Endothelial cell of umbilical vein (primary cell): ENCODE results near the gene HDAC3. TPM values are rescaled to one million over a fixed set of nuclear protein-coding genes. Genes with fewer than 3 reads are reported as not detected.
"Not testable (repeated sequence)": the region's sequence is repeated elsewhere in the genome, so short reads cannot be mapped to it uniquely, and the experiment has no call there.

ENCODE experiments used
- BruUV-seq: library from RNA; stranded (reverse); fragments of 400-500 nt; replicated peaks from 2 replicates; lab custom pipeline; 2021; lab: Mats Ljungman, UMichigan
- CTCF ChIA-PET: fragments of 300-600, 350-600 bp; sonication (Branson Sonifier 250); formaldehyde crosslinking; loops from one replicate; lab custom pipeline; 2021; ENCODE audit warnings: antibody characterized with exemption, inconsistent platforms; lab: Charles Lee
- POLR2A ChIA-PET: fragments of 300-600, 350-600 bp; sonication (Branson Sonifier 250); formaldehyde crosslinking; loops from one replicate; lab custom pipeline; 2021; ENCODE audit warnings: antibody characterized with exemption, inconsistent platforms; lab: Charles Lee
- DNase-seq: peaks from one replicate; pipeline ENCODE4 v3.0.0-alpha.2; 2011; ENCODE audit warnings: low read depth, low spot score
- FAIRE-seq: peaks from 2 replicates; lab custom pipeline; 2011; peaks lifted over from hg19 to GRCh38; lab: Jason Lieb, UNC
- H2AFZ ChIP-seq: 2 replicates; pipeline ENCODE4 v1.6.0; 2012; ENCODE audit warnings: low read depth, low read length, control low read depth, inconsistent platforms
- H3K27ac ChIP-seq: 2 replicates; pipeline ENCODE4 v1.5.1; 2011; ENCODE audit warnings: low read depth, mild to moderate bottlenecking, control low read depth, low read length, moderate library complexity; ENCODE audit not compliant: insufficient read depth
- H3K27me3 ChIP-seq, 2 experiments: 2 replicates each; pipeline versions ENCODE4 v1.6.0 to v1.6.1; 2011; ENCODE audit warnings: low read length in 2 of 2, mixed read lengths in 1 of 2; ENCODE audit not compliant: control insufficient read depth in 2 of 2, insufficient read depth in 2 of 2
- H3K36me3 ChIP-seq, 2 experiments: 2 replicates in 1 of 2; 3 replicates in 1 of 2; pipeline ENCODE4 v1.5.1; 2011; ENCODE audit warnings: low read length in 2 of 2, mild to moderate bottlenecking in 1 of 2, moderate library complexity in 1 of 2; ENCODE audit not compliant: control insufficient read depth in 2 of 2, insufficient read depth in 2 of 2; ENCODE audit errors: extremely low read depth in 1 of 2
- H3K4me1 ChIP-seq: 3 replicates; pipeline ENCODE4 v1.5.1; 2011; ENCODE audit warnings: mild to moderate bottlenecking, low read length; ENCODE audit not compliant: control insufficient read depth, insufficient read depth; ENCODE audit errors: extremely low read depth
- H3K4me2 ChIP-seq: 2 replicates; pipeline ENCODE4 v1.6.1; 2011; ENCODE audit warnings: low read length, control low read depth, mixed read lengths; ENCODE audit not compliant: insufficient read depth
- H3K4me3 ChIP-seq, 3 experiments: fragments of 200-600 bp in 1 of 3; sonication (generic), shearing (Covaris generic) in 1 of 3; replicated peaks in 1 of 3; 2 replicates each; pipeline ENCODE4 v1.5.1; 2011 to 2016; ENCODE audit warnings: control low read depth in 3 of 3, low read length in 3 of 3, mild to moderate bottlenecking in 2 of 3, inconsistent platforms in 1 of 3, low read depth in 1 of 3, moderate library complexity in 1 of 3; ENCODE audit not compliant: insufficient read depth in 1 of 3
- H3K79me2 ChIP-seq: 2 replicates; pipeline ENCODE4 v1.6.0; 2012; ENCODE audit warnings: low read length, inconsistent platforms; ENCODE audit not compliant: control insufficient read depth, insufficient read depth
- H3K9ac ChIP-seq: replicated peaks from 2 replicates; pipeline ENCODE3; 2011; ENCODE audit warnings: low read length, control low read depth; ENCODE audit not compliant: insufficient read depth; ENCODE audit errors: extremely low read depth
- H3K9me1 ChIP-seq: replicated peaks from 3 replicates; pipeline ENCODE4 v1.6.0; 2011; ENCODE audit warnings: mild to moderate bottlenecking, low read length; ENCODE audit not compliant: control insufficient read depth, insufficient read depth; ENCODE audit errors: extremely low read depth
- H3K9me3 ChIP-seq: replicated peaks from 2 replicates; pipeline ENCODE4 v1.5.1; 2012; ENCODE audit warnings: low read length, inconsistent platforms; ENCODE audit not compliant: control insufficient read depth, insufficient read depth
- H4K20me1 ChIP-seq: replicated peaks from 2 replicates; pipeline ENCODE3; 2011; ENCODE audit warnings: mild to moderate bottlenecking, low read length; ENCODE audit not compliant: control insufficient read depth, insufficient read depth; ENCODE audit errors: extremely low read depth
- EZH2 ChIP-seq: IDR thresholded peaks from 2 replicates; pipeline ENCODE4 v1.6.1; 2012; ENCODE audit warnings: borderline replicate concordance, low read depth, mild to moderate bottlenecking, moderate library complexity, low read length, inconsistent platforms; ENCODE audit not compliant: severe bottlenecking
- FOS ChIP-seq: IDR thresholded peaks from 2 replicates; pipeline ENCODE4 v1.6.1; 2011; ENCODE audit warnings: mild to moderate bottlenecking, low read length, moderate library complexity, borderline replicate concordance; ENCODE audit not compliant: insufficient read depth
- GATA2 ChIP-seq: IDR thresholded peaks from 2 replicates; pipeline ENCODE4 v1.7.0; 2011; ENCODE audit warnings: low read depth, mild to moderate bottlenecking, moderate library complexity, mixed read lengths, low read length; ENCODE audit not compliant: insufficient read length, insufficient read depth
- JUN ChIP-seq: IDR thresholded peaks from 2 replicates; pipeline ENCODE4 v1.6.1; 2011; ENCODE audit warnings: borderline replicate concordance, low read depth; ENCODE audit not compliant: insufficient read length, insufficient read depth
- MAX ChIP-seq: IDR thresholded peaks from 2 replicates; pipeline ENCODE4 v1.6.1; 2011; ENCODE audit not compliant: insufficient read depth, insufficient read length
- MYC ChIP-seq: IDR thresholded peaks from one replicate; pipeline ENCODE4 v1.6.1; 2011; ENCODE audit warnings: mild to moderate bottlenecking, low read depth, low read length
- POLR2A ChIP-seq: IDR thresholded peaks from 2 replicates; pipeline ENCODE4 v1.6.1; 2012; ENCODE audit warnings: low read depth, mild to moderate bottlenecking, control low read depth, low read length
- POLR2AphosphoS5 ChIP-seq: IDR thresholded peaks from 2 replicates; pipeline ENCODE4 v1.6.1; 2012; ENCODE audit warnings: low read depth, mild to moderate bottlenecking, control low read depth, low read length, moderate library complexity; ENCODE audit not compliant: insufficient read depth
- dilution Hi-C: fragments of 300-500 bp; cut with MboI; formaldehyde crosslinking; loops from one replicate; pipeline ENCODE4 v1.15.0; 2019; ENCODE audit warnings: low sequenced_read_pairs; ENCODE audit not compliant: extremely low pct_ligation_motif_present
- intact Hi-C: fragments of 100-400 bp; cut with micrococcal nuclease; formaldehyde crosslinking; loops from one replicate; pipeline ENCODE4 v1.10.0; 2022
- polyA plus RNA-seq, 4 experiments: library from polyadenylated mRNA; depleted of rRNA in 3 of 4; stranded (reverse) in 3 of 4; unstranded in 1 of 4; fragments of >200 nt; gene quantifications; 2 replicates each; pipeline versions ENCODE4 v1.2.1 to v1.2.3, GENCODE V29; 2011 to 2012; ENCODE audit warnings: missing spikeins in 1 of 4
- total RNA-seq: library from RNA; stranded (reverse); gene quantifications from 2 replicates; pipeline ENCODE4 v1.2.3, GENCODE V29; 2021
- TF ChIP-seq, protein P1 (sequence below), 2 donors: IDR thresholded peaks; 1 replicate in 1 of 2; 2 replicates in 1 of 2; pipeline ENCODE4 v1.5.1; 2011; ENCODE audit warnings: low read length in 2 of 2, mild to moderate bottlenecking in 2 of 2, moderate library complexity in 2 of 2, control low read depth in 1 of 2, inconsistent platforms in 1 of 2, low read depth in 1 of 2; ENCODE audit not compliant: insufficient read depth in 1 of 2; ENCODE audit errors: extremely low read depth in 1 of 2

HDAC3 gene
- total and polyA plus RNA-seq, 2 donors (not counting 3 experiments of a cell fraction or from before 2014, with no cell fraction given), result 58.5 to 75.5 TPM

DNA sequence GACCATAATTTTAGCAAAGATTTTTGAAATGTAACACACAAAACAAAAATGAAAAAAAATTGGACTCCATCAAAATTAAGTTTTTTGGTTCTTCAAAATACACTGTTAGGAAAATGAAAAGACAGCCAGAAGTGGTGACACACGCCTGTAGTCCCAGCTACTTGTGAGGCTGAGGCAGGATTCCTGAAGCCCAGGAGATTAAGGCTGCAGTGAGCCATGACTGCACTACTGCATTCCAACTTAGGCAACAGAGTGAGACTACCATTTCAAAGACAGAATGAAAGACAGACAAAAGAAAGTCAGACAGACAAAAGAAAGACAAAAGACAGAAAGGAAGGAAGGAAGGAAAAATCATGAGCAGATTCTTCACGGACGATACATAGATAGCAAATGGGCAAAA is 25.4 kb downstream of the HDAC3 start:
- dilution Hi-C loops, result no loop called here
- ChIA-PET POLR2A (no interaction called here), CTCF (interaction anchor here (1.3 kb wide), 1 partner anchor 19 kb away, joined by 7 read pairs; no protein-coding TSS in a partner anchor)
- Histone ChIP-seq H3K9me3 (no peaks in the 10 kb centered on the region), H3K4me2 (no peak overlapping the region), H3K36me3 (no peaks in the 10 kb centered on the region), H3K9me1 (no peaks in the 10 kb centered on the region), H3K4me3 (no peak overlapping the region), H4K20me1 (no peaks in the 10 kb centered on the region), H2AFZ (no peak overlapping the region), H3K79me2 (peaks cover 72% of the 10 kb centered on the region), H3K4me1 (peaks cover 4% of the 10 kb centered on the region), H3K9ac (no peak overlapping the region), H3K27me3 (no peaks in the 10 kb centered on the region), H3K27ac (no peak overlapping the region)
- FAIRE-seq (no peak), DNase-seq (no peak)
- BruUV-seq, result no TSS peak
- TF ChIP-seq MYC, result no peak
- TF ChIP-seq POLR2AphosphoS5, result no peak
- TF ChIP-seq JUN, result no peak
- no peak for TF ChIP-seq MAX
- no peak for TF ChIP-seq FOS
- TF ChIP-seq, protein P1, sequence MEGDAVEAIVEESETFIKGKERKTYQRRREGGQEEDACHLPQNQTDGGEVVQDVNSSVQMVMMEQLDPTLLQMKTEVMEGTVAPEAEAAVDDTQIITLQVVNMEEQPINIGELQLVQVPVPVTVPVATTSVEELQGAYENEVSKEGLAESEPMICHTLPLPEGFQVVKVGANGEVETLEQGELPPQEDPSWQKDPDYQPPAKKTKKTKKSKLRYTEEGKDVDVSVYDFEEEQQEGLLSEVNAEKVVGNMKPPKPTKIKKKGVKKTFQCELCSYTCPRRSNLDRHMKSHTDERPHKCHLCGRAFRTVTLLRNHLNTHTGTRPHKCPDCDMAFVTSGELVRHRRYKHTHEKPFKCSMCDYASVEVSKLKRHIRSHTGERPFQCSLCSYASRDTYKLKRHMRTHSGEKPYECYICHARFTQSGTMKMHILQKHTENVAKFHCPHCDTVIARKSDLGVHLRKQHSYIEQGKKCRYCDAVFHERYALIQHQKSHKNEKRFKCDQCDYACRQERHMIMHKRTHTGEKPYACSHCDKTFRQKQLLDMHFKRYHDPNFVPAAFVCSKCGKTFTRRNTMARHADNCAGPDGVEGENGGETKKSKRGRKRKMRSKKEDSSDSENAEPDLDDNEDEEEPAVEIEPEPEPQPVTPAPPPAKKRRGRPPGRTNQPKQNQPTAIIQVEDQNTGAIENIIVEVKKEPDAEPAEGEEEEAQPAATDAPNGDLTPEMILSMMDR (IDR thresholded peaks at IDR 0.05; ENCODE audit: extremely low read depth in 1 of 2, insufficient read depth in 1 of 2, low read depth in 1 of 2, low read length in 2 of 2), result no peak
- TF ChIP-seq EZH2, result no peak
- no peak for TF ChIP-seq GATA2
- no peak for TF ChIP-seq POLR2A
- intact Hi-C loops, result no loop called here

GRCh38 chr5:141609921-141610320 is 26.7 kb downstream of the HDAC3 start:
- H2AFZ ChIP-seq, H3K27me3 ChIP-seq, FAIRE-seq, BruUV-seq, dilution Hi-C loops, DNase-seq, H3K9ac ChIP-seq, H3K27ac ChIP-seq, H4K20me1 ChIP-seq, H3K9me1 ChIP-seq, POLR2A ChIA-PET, H3K4me2 ChIP-seq, H3K9me3 ChIP-seq, H3K36me3 ChIP-seq, H3K4me3 ChIP-seq, intact Hi-C loops: not testable (repeated sequence)
- Histone ChIP-seq H3K4me1 (peaks cover 16% of the 10 kb centered on the region), H3K79me2 (peaks cover 64% of the 10 kb centered on the region)
- CTCF ChIA-PET, result interaction anchor here (5.7 to 9.0 kb wide), 2 partner anchors 9 to 17 kb away, joined by 78 to 114 read pairs; partner anchors contain the start of gene DIAPH1
